ENCODE measurements around the gene RHEX. TPM values are rescaled to one million over a fixed set of nuclear protein-coding genes. Genes with fewer than 3 reads are reported as not detected.

The RHEX gene
- total and polyA plus RNA-seq, 2 of the 13 experiments (the other 11 are each of a cell fraction or from before 2014, with no cell fraction given), result 1.4 to 2.7 TPM

DNA sequence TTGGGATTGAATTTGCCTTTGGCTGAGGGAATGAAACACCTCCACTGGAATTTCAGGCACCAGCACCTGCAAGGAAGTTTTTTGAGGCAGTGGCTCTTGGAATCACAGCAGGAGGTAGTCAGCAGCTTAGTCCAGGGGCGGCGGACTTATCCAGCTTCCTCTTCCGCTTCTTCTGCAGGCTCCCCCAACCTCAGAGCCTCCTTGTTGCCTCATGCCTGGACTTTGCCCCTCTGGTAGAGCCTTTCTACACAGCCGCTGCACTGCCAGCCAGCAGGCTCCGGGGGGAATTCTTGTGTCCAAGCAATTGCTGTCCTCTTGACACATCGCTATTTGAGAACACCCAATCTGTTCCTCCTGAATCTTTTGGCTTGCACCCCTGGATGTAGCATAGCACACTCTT is 4.4 kb upstream of the RHEX start (continued):
- TF ChIP-seq, protein P1, sequence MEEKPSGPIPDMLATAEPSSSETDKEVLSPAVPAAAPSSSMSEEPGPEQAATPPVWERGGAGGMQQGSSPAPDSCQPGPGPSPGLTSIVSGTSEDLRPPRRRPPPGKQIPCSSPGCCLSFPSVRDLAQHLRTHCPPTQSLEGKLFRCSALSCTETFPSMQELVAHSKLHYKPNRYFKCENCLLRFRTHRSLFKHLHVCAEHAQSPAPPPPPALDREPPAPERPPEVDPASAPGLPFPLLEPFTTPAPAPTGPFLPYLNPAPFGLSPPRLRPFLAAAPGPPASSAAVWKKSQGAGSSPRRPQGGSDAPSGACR (CRISPR knock-in tag; IDR thresholded peaks at IDR 0.05), result 0 out of 2 replicates have a peak, but pooled peaks have one; percentile 57
- TF ChIP-seq EHMT2 (IDR thresholded peaks at IDR 0.05; ENCODE audit: borderline replicate concordance, low read depth, low read length), result no peak
- TF ChIP-seq FOXC1 (CRISPR knock-in tag; IDR thresholded peaks at IDR 0.05; ENCODE audit: borderline replicate concordance), result peak; percentile 41
- TF ChIP-seq MYC (CRISPR knock-in tag; IDR thresholded peaks at IDR 0.05; ENCODE audit: borderline replicate concordance), result peak; percentile 62; the same call in 1 of the 2 replicates
- TF ChIP-seq SOX5 (CRISPR knock-in tag; IDR thresholded peaks at IDR 0.05; ENCODE audit: borderline replicate concordance), result peak; percentile 54; the same call in 1 of the 2 replicates
- no peak for TF ChIP-seq MYNN (CRISPR knock-in tag; IDR thresholded peaks at IDR 0.05; ENCODE audit: low read depth)
- TF ChIP-seq ZMYM2 (CRISPR knock-in tag; IDR thresholded peaks at IDR 0.05), result no peak
- peak; percentile 66 for TF ChIP-seq FOXA3 (CRISPR knock-in tag; IDR thresholded peaks at IDR 0.05)
- 0 out of 2 replicates have a peak, but pooled peaks have one; percentile 19 for TF ChIP-seq ZMYM3 (CRISPR knock-in tag; IDR thresholded peaks at IDR 0.05)
- peak; percentile 60; the same call in 1 of the 2 replicates for TF ChIP-seq ETV5 (CRISPR knock-in tag; IDR thresholded peaks at IDR 0.05; ENCODE audit: borderline replicate concordance)
- no peak for TF ChIP-seq HHEX (CRISPR knock-in tag; IDR thresholded peaks at IDR 0.05)
- 0 out of 2 replicates have a peak, but pooled peaks have one; percentile 44 for TF ChIP-seq ZNF263 (CRISPR knock-in tag; IDR thresholded peaks at IDR 0.05)
- no peak for TF ChIP-seq PAX8 (CRISPR knock-in tag; IDR thresholded peaks at IDR 0.05; ENCODE audit: borderline replicate concordance)
- 0 out of 2 replicates have a peak, but pooled peaks have one; percentile 62 for TF ChIP-seq KDM6A (CRISPR knock-in tag; IDR thresholded peaks at IDR 0.05; ENCODE audit: low read depth)
- 0 out of 2 replicates have a peak, but pooled peaks have one; percentile 61 for TF ChIP-seq ZNF691 (CRISPR knock-in tag; IDR thresholded peaks at IDR 0.05; ENCODE audit: borderline replicate concordance, low read depth)
- TF ChIP-seq ZNF510 (CRISPR knock-in tag; IDR thresholded peaks at IDR 0.05; ENCODE audit: low read depth), result 0 out of 2 replicates have a peak, but pooled peaks have one; percentile 34
- 0 out of 2 replicates have a peak, but pooled peaks have one; percentile 20 for TF ChIP-seq ARNTL (CRISPR knock-in tag; IDR thresholded peaks at IDR 0.05)
- TF ChIP-seq RBM22 (optimal IDR thresholded peaks at IDR 0.05; ENCODE audit: low read length), result no peak
- peak; percentile 74; the same call in 1 of the 2 replicates for TF ChIP-seq ZNF780A (CRISPR knock-in tag; IDR thresholded peaks at IDR 0.05)
- no peak for TF ChIP-seq USF2 (IDR thresholded peaks at IDR 0.05; ENCODE audit: low read depth, low read length)
- TF ChIP-seq USF2 (CRISPR knock-in tag; IDR thresholded peaks at IDR 0.05; ENCODE audit: borderline replicate concordance), result no peak
- TF ChIP-seq, protein P2, sequence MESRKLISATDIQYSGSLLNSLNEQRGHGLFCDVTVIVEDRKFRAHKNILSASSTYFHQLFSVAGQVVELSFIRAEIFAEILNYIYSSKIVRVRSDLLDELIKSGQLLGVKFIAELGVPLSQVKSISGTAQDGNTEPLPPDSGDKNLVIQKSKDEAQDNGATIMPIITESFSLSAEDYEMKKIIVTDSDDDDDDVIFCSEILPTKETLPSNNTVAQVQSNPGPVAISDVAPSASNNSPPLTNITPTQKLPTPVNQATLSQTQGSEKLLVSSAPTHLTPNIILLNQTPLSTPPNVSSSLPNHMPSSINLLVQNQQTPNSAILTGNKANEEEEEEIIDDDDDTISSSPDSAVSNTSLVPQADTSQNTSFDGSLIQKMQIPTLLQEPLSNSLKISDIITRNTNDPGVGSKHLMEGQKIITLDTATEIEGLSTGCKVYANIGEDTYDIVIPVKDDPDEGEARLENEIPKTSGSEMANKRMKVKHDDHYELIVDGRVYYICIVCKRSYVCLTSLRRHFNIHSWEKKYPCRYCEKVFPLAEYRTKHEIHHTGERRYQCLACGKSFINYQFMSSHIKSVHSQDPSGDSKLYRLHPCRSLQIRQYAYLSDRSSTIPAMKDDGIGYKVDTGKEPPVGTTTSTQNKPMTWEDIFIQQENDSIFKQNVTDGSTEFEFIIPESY (CRISPR knock-in tag; IDR thresholded peaks at IDR 0.05), result 0 out of 2 replicates have a peak, but pooled peaks have one; percentile 19
- TF ChIP-seq FOXK1 (CRISPR knock-in tag; IDR thresholded peaks at IDR 0.05; ENCODE audit: borderline replicate concordance, low read depth), result peak; percentile 30; the same call in 1 of the 2 replicates
- TF ChIP-seq, protein P3, sequence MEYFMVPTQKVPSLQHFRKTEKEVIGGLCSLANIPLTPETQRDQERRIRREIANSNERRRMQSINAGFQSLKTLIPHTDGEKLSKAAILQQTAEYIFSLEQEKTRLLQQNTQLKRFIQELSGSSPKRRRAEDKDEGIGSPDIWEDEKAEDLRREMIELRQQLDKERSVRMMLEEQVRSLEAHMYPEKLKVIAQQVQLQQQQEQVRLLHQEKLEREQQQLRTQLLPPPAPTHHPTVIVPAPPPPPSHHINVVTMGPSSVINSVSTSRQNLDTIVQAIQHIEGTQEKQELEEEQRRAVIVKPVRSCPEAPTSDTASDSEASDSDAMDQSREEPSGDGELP (IDR thresholded peaks at IDR 0.05; ENCODE audit: borderline replicate concordance, low read depth), result no peak; the same call in 1 of the 2 replicates
- TF ChIP-seq POLR2G (IDR thresholded peaks at IDR 0.05; ENCODE audit: low read depth, low read length), result peak; percentile 61

Measured in HepG2 (cell line).